COR-L47 (cell line): Measurements from ENCODE around the gene SLC26A2.
"Not testable (repeated sequence)": the region's sequence is repeated elsewhere in the genome, so short reads cannot be mapped to it uniquely, and the experiment has no call there.

Experiments
- DNase-seq: peaks from one replicate; lab custom pipeline; 2025; lab: John Stamatoyannopoulos, UW

Gene SLC26A2

GRCh38 chr5:150006318-150006717, 45.8 kb downstream of the SLC26A2 start:
- DNase-seq = no peak

- no peak for DNase-seq
Observed at GRCh38 chr5:150007050-150007449, 46.5 kb downstream of the SLC26A2 start.

GRCh38 chr5:150009671-150010387, 49.3 kb downstream of the SLC26A2 start:
- no peak for DNase-seq

- no peak for DNase-seq
Observed at GRCh38 chr5:150013931-150014330, 53.4 kb downstream of the SLC26A2 start.

- DNase-seq = no peak
Observed at GRCh38 chr5:150014456-150014855, 53.9 kb downstream of the SLC26A2 start.

GRCh38 chr5:150015415-150015814, 54.9 kb downstream of the SLC26A2 start:
- no peak for DNase-seq

- no peak for DNase-seq
Observed at GRCh38 chr5:150016537-150016936, 56.0 kb downstream of the SLC26A2 start.

GRCh38 chr5:150017226-150018005, 56.9 kb downstream of the SLC26A2 start:
- DNase-seq = no peak

- no peak for DNase-seq
Observed at GRCh38 chr5:150020249-150020648, 59.7 kb downstream of the SLC26A2 start.

GRCh38 chr5:150021491-150022157, 61.1 kb downstream of the SLC26A2 start:
- no peak for DNase-seq

- DNase-seq = no peak
Observed at GRCh38 chr5:150022158-150022531, 61.6 kb downstream of the SLC26A2 start.

GRCh38 chr5:150022681-150023080, 62.1 kb downstream of the SLC26A2 start:
- no peak for DNase-seq

- no peak for DNase-seq
Observed at GRCh38 chr5:150023136-150023535, 62.6 kb downstream of the SLC26A2 start.

- DNase-seq = no peak
Observed at GRCh38 chr5:150024346-150024984, 63.9 kb downstream of the SLC26A2 start.

- DNase-seq = no peak
Observed at GRCh38 chr5:150026682-150027172, 66.2 kb downstream of the SLC26A2 start.

GRCh38 chr5:150028047-150028446, 67.5 kb downstream of the SLC26A2 start:
- DNase-seq = not testable (repeated sequence)

- no peak for DNase-seq
Observed at GRCh38 chr5:150033334-150033733, 72.8 kb downstream of the SLC26A2 start.

GRCh38 chr5:150034662-150035061, 74.1 kb downstream of the SLC26A2 start:
- no peak for DNase-seq

- no peak for DNase-seq
Observed at GRCh38 chr5:150035139-150035895, 74.8 kb downstream of the SLC26A2 start.

GRCh38 chr5:150036513-150036912, 76.0 kb downstream of the SLC26A2 start:
- no peak for DNase-seq
